ENCODE data around the gene ZNF91. TPM values are rescaled to one million over a fixed set of nuclear protein-coding genes. Genes with fewer than 3 reads are reported as not detected.
"Not testable (repeated sequence)": the region's sequence is repeated elsewhere in the genome, so short reads cannot be mapped to it uniquely, and the experiment has no call there.

Gene ZNF91
- total RNA-seq = 10 to 100 TPM; 23.8 to 24.7 TPM

DNA sequence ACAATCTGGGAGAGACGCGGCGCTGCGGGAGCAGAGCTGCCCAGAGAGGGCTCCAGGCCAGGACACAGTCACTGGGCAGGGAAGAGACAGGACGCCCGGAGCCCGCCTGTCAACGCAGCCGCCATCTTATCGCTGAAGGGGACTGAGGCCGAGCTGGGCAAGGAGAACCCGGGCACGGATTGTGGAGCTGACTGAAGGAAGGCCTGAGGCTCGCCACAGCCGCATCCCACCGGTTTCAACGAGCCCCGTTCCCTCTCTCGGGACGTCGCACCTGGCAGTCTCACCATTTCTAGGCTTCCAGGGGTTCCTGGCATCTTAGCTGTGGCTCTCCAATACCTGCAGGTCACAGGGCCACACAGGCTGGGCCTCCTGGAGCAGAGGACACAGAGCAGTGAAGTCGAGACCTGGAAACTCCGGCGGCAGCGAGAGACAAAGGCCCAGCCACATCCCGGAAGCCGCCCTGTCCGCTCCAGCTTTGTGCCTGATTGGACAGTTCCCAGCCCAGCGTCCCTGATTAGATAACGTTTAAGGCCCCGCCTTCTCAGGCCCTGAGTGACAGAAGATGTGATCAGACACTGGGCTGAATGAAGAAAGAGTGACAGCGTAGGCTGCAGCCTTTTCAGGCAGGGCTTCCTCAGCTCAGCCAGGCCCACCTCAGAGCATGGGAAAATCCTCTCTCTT, at the start of gene ZNF91:
Gene ZNF91 (minus strand): TSS at position 431 of the 681 bp plus-strand sequence. CDS start 117 bp downstream, at position 314.
- ChIA-PET POLR2A (interaction anchor here (0.6 to 1.9 kb wide), 7 partner anchors 21 to 755 kb away, joined by 3 to 11 read pairs (median 4); partner anchors contain the start of genes ZNF675, ZNF724 and ZNF726), CTCF (interaction anchor here (0.9 to 1.1 kb wide), 3 partner anchors 10 to 45 kb away, joined by 3 read pairs; no protein-coding TSS in a partner anchor)

DNA sequence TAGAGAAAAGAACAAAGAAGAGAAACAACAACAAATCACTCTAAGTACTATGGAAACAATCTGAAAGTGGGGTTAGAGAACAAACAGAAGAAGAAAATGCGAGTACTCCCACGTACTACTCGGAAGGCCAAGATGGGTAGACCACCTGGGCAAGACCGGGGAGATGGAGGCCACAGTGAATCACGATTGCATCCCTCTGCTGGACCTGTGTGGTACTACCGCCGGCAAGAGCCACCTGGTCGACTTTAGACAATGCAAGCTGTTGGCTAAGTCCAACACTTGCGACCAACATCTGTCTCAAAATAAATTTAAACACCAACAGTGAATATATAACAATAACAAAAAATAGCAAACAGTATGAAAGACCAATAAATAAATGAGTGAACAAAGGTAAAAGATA, 45.5 kb upstream of the ZNF91 start:
- ChIA-PET POLR2A (no interaction called here), CTCF (interaction anchor here (0.6 to 1.2 kb wide), 3 partner anchors 25 to 381 kb away, joined by 3 to 4 read pairs (median 3); partner anchors contain the start of gene ZNF91)

DNA sequence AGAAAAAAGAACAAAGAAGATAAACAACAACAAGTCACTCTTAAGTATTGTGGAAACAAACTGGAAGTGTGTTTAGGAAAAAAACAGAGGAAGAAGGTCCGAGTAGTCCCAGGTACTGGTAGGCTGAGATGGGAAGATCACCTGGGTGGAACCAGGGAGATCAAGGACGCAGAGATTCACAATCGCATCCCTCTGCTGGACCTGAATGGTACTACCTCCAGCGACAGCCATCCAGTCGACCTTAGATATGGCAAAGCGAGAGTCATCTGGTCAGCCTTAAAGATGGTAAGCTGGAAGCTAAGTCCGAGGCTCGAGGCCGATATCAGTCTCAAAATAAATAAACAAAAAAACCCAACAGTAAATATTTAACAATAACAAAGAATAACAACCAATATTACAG, 44.9 kb upstream of the ZNF91 start:
- CTCF ChIA-PET = interaction anchor here (0.6 to 1.2 kb wide), 3 partner anchors 25 to 381 kb away, joined by 3 to 4 read pairs (median 3); partner anchors contain the start of gene ZNF91
- POLR2A ChIA-PET = no interaction called here

DNA sequence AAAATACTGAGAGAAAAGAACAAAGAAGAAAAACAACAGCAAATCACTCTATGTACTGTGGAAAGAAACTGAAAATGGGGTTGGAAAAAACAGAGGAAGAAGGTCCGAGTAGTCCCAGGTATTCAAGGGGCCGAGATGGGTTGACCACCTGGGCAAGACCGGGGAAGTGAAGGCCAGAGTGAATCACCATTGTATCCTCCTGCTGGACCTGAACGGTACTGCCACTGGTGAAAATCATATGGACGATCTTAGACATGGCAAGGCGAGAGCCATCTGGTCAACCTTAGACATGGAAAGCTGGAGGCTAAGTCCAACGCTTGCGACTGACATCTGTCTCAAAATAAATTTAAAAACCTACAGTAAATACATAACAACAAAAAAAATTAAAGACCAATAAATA, 44.4 kb upstream of the ZNF91 start:
- POLR2A ChIA-PET = no interaction called here
- CTCF ChIA-PET = no interaction called here

DNA sequence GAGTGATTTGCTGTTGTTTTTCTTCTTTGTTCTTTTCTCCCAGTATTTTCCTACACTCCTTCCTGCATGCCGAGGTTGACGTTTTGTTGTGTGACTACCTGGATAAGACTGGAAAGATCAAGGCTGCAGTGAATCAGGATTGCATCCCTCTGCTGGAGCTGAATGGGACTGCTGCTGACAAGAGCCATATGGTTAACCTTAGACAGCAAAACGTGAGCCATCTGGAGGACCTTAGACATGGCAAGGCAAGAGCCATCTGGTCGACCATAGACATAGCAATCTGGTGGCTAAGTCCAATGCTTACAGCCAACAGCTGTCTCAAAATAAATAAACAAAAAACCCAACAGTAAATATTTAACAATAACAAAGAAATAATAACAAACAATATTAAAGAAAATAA, 42.6 kb upstream of the ZNF91 start:
- CTCF ChIA-PET = no interaction called here
- POLR2A ChIA-PET = no interaction called here

DNA sequence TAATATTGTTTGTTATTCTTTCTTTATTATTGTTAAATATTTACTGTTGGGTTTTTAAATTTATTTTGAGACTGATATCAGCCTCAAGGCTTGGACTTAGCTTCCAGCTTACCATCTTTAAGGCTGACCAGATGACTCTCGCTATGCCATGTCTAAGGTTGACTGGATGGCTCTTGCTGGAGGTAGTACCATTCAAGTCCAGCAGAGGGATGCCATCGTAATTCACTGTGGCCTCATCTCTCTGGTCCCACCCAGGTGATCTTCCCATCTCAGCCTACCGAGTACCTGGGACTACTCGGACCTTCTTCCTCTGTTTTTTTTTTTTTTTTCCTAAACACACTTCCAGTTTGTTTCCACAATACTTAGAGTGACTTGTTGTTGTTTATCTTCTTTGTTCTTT, 41.7 kb upstream of the ZNF91 start:
- CTCF ChIA-PET = no interaction called here

DNA sequence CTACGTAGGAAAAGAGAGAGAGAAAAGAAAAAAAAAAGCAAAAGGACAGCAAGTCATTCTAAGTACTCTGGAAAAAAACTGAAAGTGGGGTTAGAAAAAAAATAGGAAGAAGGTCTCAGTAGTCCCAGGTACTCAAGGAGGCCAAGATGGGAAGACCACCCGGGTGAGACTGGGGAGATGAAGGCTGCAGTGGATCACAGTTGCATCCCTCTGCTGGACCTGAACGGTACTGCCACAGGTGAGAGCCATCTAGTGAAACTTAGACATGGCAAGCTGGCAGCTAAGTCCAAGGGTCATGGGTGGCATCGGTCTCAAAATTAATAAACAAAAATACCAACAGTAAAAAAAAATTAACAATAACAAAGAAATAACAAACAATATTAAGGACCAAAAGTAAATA, 41.0 kb upstream of the ZNF91 start:
- POLR2A ChIA-PET = interaction anchor here (0.7 kb wide), 1 partner anchor 186 kb away, joined by 4 read pairs; no protein-coding TSS in a partner anchor
- CTCF ChIA-PET = no interaction called here

More for the DNA sequence above, 41.7 kb upstream of the ZNF91 start:
- POLR2A ChIA-PET = no interaction called here

DNA sequence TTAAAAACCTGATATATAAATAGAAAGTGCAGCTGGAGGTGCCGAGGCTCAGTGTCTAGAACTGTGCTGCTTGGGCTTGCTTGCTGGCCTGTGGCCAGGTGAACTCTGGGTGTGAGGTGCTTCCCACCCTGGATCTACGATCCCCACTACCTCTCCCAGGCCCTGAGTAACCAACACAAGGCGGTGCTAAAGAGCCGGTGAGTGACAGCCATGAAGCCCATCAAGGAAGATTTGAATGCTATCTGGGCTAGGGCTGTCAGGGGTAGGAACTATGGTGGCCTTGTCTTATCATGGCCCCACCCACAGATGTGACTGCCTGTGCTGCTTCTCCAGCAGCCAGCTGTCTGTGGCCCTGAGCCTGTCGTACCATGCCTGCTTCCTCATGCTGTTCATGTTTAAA, 25.6 kb upstream of the ZNF91 start:
- ChIA-PET CTCF (no interaction called here), POLR2A (no interaction called here)

DNA sequence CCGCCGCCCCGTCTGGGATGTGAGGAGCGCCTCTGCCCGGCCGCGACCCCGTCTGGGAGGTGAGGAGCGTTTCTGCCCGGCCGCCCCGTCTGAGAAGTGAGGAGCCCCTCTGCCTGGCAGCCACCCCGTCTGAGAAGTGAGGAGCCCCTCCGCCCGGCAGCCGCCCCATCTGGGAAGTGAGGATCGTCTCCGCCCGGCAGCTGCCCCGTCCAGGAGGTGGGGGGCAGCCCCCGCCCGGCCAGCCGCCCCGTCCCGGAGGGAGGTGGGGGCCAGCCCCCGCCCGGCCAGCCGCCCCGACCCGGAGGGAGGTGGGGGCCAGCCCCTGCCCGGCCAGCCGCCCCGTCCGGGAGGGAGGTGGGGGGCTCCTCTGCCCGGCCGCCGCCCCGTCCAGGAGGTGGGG, 24.0 kb upstream of the ZNF91 start:
- POLR2A ChIA-PET, CTCF ChIA-PET: not testable (repeated sequence)

DNA sequence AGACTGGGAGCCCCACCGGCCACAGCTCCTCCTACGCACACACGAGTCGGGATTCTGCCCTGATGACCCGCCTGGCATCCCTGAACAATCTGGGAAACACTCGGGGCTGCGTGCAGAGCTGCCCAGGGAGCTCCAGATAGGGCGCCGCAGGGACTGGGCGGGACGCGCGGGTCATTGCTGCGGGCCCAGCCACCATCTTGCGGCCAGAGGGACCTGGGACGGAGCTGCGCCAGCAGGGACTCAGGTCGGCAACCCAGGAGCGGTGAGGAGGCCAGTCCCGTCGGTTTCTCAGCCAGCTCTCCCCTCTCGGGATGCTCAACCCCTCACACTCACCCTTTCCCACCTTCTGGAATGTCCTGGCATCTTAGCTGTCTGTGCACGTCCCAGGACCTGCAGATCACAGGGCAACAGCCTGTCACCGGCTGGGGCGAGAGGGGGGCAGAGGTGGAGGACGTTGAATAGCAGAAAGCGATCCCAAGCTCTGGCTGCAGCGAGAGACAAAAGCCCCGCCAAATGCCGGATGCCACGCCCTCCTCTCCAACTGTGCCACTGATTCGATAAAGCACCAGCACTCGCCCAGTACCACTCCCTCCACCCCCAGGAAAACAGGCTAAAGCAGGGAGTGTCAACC, 20.4 kb upstream of the ZNF91 start:
- POLR2A ChIA-PET = interaction anchor here (0.6 kb wide), 1 partner anchor 20 kb away, joined by 3 read pairs; the partner anchor contains the start of gene ZNF91
- CTCF ChIA-PET = interaction anchor here (1.1 kb wide), 1 partner anchor 25 kb away, joined by 4 read pairs; no protein-coding TSS in a partner anchor

DNA sequence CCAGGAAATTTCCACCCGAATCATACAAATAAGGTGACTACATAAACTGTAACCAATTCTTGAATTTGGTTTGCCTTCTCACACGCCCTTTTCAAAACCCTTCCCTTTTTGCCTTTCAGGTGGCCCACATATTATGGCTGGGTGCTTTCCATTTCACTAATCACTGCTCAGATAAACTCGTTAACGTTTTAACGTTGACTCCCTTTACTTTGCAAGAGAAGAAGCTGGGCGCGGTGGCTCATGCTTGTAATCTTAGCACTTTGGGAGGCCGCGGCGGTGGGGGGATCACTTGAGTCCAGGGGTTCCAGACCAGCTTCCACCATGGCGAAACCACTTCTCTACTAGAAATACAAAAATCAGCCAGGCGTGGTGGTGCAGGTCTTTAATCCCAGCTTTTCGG, 19.8 kb upstream of the ZNF91 start:
- POLR2A ChIA-PET = no interaction called here
- CTCF ChIA-PET = interaction anchor here (1.1 kb wide), 1 partner anchor 26 kb away, joined by 4 read pairs; no protein-coding TSS in a partner anchor

DNA sequence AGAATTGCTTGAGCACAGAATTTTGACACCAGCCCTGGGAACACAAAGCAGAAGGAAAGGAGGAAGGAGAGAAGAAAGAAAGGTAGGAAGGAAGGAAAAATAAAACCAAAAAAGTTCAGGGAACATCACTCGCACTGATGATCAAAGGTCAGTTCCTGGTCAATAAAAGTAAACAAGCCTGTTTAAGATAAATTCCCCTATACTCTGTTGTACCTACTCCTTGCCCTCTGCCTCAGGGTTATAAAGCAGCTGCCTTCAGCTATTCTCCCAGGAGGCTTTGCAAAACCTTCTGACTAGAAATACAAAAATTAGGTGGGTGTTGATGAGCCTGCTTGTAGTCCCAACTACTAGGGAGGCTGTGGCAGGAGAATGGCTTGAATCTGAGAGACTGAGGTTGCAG, 14.9 kb upstream of the ZNF91 start:
- POLR2A ChIA-PET = no interaction called here

DNA sequence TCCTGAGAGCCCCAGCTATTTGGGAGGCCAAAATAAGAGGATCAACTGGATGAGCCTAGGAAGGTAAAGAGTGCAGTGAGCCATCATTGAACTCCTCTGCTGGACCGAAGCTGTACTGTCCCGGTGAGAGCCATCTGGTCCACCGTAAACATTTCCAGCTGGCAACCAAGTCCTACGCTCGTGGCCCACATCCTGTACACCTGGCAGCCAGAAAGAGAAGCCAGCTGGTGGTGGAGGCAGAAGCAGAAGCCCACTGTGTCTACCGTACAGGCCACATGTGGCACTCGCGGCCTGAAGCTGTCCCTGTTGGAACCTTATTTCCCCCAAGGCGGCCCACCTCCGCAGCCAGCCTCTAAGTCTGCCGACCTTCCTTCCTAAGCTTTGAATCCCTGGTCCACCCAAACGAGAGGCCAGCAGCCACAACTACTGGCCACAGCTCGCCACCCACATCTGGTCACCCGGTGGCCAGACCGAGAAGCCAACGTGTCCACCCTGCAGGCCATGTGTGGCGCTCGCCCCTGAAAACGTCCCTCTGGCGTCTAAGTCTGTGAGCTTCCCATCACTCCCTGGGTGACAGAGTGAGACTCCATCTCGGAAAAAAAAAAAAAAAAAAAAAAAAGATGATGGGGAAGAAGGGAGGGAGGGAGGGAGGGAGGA, 14.2 kb upstream of the ZNF91 start:
- ChIA-PET CTCF (no interaction called here), POLR2A (no interaction called here)

More for the DNA sequence above, 14.9 kb upstream of the ZNF91 start:
- CTCF ChIA-PET = no interaction called here

DNA sequence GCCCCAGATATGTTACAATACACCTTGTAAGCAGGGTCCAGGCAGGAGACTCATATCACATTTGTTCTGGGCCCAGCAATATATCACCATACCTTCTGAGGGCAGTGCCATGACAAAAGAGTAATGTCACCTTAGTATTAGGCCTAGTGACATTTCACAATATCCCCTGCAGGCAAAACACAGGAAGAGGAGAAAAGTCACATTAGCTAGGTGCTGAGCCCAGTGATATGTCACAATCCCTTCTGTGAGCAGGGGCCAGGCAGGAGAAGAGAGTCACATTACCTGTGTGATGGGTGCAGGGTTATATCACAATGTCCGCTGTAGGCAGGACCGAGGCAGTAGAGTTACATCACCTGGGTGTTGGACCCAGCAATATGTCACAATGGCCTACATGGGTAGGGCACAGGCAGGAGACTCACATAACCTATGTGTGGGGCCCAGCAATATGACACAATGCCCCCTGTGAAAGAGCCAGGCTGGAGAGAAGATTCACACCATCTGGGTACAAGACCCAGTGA, 12.4 kb upstream of the ZNF91 start:
- ChIA-PET CTCF (no interaction called here), POLR2A (no interaction called here)

DNA sequence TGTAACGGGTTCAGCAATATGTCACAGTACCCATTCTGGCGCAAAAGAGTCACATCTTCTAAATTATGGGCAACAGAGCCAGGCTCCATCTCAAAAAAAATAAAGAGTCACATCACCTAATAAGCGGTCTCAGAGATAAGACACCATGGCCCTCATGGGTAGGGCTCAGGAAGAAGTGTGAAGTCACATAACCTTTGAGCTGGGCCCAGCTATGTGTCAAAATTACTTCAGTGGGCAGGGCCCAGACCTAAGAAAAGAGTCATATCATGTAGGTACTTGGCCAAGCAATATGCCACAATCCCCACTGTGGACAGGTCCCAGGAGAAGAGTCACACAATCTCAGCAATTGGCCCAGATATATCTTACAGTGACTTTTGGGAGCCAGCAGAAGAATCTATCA, 11.4 kb upstream of the ZNF91 start:
- CTCF ChIA-PET = no interaction called here
- POLR2A ChIA-PET = no interaction called here

DNA sequence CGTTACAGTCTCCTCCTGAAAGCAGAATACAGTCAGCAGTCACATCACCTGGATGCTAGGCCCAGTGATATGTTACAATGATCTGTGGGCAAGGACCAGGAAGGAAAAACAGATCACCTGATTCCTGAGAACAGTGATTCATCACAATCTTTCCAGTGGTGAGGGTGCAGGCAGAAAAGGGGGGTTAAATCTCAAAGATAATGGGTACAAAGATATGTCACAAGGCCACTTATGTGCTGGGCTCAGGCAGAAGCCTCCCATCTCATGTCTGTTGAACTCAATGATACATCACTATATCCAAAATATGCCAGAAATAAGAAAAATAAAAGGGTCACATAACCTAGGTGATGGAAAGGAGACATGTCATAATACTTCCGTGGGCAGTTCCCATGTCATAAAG, 10.8 kb upstream of the ZNF91 start:
- ChIA-PET CTCF (no interaction called here), POLR2A (no interaction called here)

DNA sequence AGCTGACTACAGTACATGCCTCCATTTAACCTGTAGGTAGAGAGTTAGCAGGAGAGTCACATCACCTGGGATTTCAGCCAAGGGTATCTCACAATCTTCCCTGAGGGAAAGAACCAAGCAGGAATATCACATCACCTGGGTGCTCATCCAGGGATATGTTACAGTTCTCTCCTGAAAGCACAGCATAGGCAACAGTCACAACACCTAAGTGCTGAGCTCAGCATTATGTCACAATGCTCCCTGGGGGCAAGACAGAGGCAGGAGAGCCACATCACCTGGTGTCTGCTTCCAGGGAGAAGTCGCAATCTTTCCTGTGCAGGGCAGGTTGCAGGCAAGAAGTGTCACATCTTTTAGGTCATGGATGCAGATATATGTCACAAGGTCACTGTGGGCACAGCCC, 9.4 kb upstream of the ZNF91 start:
- ChIA-PET CTCF (no interaction called here), POLR2A (no interaction called here)

DNA sequence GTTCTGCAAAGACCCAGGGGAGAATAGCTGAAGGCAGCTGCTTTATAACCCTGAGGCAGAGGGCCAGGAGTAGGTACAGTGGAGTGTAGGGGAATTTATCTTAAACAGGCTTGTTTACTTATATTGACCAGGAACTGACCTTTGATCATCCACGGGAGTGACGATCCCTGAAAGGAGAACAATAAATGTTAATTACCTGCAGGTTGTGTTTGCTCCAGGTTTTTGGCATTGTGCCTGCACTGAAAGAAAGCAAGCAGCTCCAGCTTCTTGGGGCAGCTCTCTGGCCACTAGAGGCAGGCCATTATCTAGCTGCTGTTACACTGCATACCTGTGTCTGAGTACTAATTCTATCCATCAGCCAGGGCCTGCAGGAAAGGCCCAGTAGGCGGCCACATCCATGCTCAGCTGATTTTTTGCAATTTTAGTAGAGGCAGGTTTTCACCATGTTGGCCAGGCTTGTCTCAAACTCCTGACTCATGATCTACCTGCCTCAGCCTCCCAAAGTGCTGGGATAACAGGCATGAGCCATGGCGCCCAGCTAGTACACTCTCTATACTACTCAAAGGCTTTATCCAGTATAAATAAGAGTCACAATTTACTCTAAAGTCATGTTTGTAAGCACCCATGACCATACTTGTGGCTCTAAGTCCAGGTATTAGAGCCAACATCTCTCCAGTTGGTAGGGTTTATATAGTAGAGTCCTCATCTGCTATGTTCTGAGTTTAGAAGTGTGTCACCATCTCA, 8.5 kb upstream of the ZNF91 start:
- CTCF ChIA-PET = no interaction called here
- POLR2A ChIA-PET = no interaction called here

DNA sequence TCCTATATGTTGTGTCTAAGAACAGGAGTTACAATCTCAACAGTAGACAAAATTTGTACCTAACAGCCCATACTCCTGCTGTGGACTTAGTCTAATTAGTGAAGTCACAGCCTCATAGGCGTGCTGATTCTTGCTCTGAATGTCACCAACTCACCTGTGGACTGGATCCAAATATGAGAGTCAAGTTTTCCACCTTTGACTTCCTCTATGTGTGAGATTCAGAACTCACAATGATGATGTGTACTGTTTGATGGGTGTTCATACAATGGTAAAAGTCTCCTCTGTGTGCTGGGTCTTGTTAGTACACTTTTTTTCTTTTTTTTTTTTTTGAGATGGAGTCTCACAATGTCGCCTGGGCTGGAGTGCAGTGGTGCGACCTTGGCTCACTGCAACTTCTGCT, 7.8 kb upstream of the ZNF91 start:
- POLR2A ChIA-PET = no interaction called here
- CTCF ChIA-PET = no interaction called here

DNA sequence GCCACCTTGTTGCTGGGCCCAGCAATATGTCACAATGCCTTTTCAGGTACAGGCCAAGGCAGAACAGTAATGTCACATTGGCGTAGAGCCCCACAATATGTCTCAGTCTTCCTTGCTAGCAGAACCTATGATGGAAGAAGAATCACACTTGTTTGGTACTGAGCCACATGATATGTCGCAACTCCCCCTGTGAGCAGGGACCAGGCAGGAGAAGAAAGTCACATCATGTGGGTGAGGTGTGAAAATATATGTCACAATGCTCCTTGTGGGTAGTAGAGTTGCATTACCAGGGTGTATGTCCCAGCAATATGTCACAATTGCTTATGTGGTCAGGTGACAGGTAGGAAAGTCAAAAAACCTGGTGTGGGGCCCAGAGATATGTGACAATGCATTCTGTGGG, 7.1 kb upstream of the ZNF91 start:
- ChIA-PET POLR2A (no interaction called here), CTCF (no interaction called here)

All from activated CD8-positive, alpha-beta memory T cell treated with anti-CD3 and anti-CD28 coated beads for 36 hours (primary cell).